Measurements from ENCODE around the gene CPTP. TPM values are rescaled to one million over a fixed set of nuclear protein-coding genes. Genes with fewer than 3 reads are reported as not detected.

The CPTP gene
- total and polyA plus RNA-seq, 10 of the 15 experiments (the other 5 are each of a cell fraction or from before 2014, with no cell fraction given), result 0.06 to 24.3 (median 10.0) TPM

- TF ChIP-seq SREBF2 (IDR thresholded peaks at IDR 0.05; ENCODE audit: low read length) (no peak), SPI1 (IDR thresholded peaks at IDR 0.05; ENCODE audit: borderline replicate concordance, insufficient read depth, low read depth, low read length) (no peak), BHLHE40 (IDR thresholded peaks at IDR 0.05; ENCODE audit: borderline replicate concordance in 1 of 2, low read depth in 2 of 2, low read length in 1 of 2) (no peak), PBX3 (IDR thresholded peaks at IDR 0.05; ENCODE audit: insufficient replicate concordance, low read depth, low read length) (no peak), NR2C1 (IDR thresholded peaks at IDR 0.05) (no peak), SMAD5 (IDR thresholded peaks at IDR 0.05; ENCODE audit: low read depth) (no peak)
- Histone ChIP-seq H3K4me3 (no peak overlapping the region), H3K9me3 (replicated peaks; ENCODE audit: control insufficient read depth, insufficient read depth, low read length) (no peaks in the 10 kb centered on the region), H4K20me1 (ENCODE audit: control insufficient read depth, insufficient read depth) (no peaks in the 10 kb centered on the region), H3K36me3 (ENCODE audit: control insufficient read depth in 2 of 2, insufficient read depth in 2 of 2, low read length in 1 of 2) (no peaks in the 10 kb centered on the region), H3K27me3 (replicated peaks in 1 of 2; ENCODE audit: control insufficient read depth in 2 of 2, insufficient read depth in 2 of 2, low read length in 1 of 2) (no peaks in the 10 kb centered on the region), H3K4me2 (ENCODE audit: control insufficient read depth, insufficient read depth) (no peak overlapping the region), H2AFZ (ENCODE audit: control insufficient read depth, low read depth, low read length) (no peak overlapping the region), H3K4me1 (ENCODE audit: control insufficient read depth, insufficient read depth, low read length) (no peaks in the 10 kb centered on the region), H3K9ac (ENCODE audit: control insufficient read depth, insufficient read depth, low read length) (no peak overlapping the region), H3K79me2 (ENCODE audit: control insufficient read depth, insufficient read depth, low read length) (no peaks in the 10 kb centered on the region), H3K27ac (ENCODE audit: control insufficient read depth, insufficient read depth) (no peak overlapping the region)
- ChIA-PET CTCF (no interaction called here), RAD21 (ENCODE audit: unreplicated experiment) (no interaction called here), POLR2A (no interaction called here), SMC1A (ENCODE audit: uncharacterized antibody, unreplicated experiment) (no interaction called here)
- no TSS peak for BruUV-seq (replicated peaks)
- DNase-seq (ENCODE audit: low read depth, low spot score) (no peak), ATAC-seq (no peak), FAIRE-seq (no peak)
- intact Hi-C loops (cut with micrococcal nuclease; ENCODE audit: unreplicated experiment) (no loop called here), in situ Hi-C loops (cut with MboI) (no loop called here)
- WGBS (ENCODE audit: insufficient coverage, insufficient replicate concordance, low lambda C conversion rate, missing lambda C conversion rate), result 98% methylated on average over 48 of the region's 58 CpGs
Observed at GRCh38 chr1:1294250-1294890, 30.2 kb upstream of the CPTP start.

All from GM12878 (cell line).